A549 (cell line): ENCODE data around the gene OCSTAMP.

Experiments used
- CTCF ChIP-seq: fragments of >200 bp; sonication (Bioruptor Twin); formaldehyde crosslinking; IDR thresholded peaks from 3 replicates; pipeline ENCODE4 v1.5.1; 2016
- EP300 ChIP-seq, 2 experiments: fragments of >200 bp; sonication (Bioruptor Twin); formaldehyde crosslinking; IDR thresholded peaks; 2 replicates in 1 of 2; 3 replicates in 1 of 2; pipeline ENCODE4 v1.6.1; 2016 to 2017
- KDM1A ChIP-seq: fragments of 200-600 bp; sonication (generic); IDR thresholded peaks from 2 replicates; pipeline ENCODE4 v1.6.1; 2016; ENCODE audit warnings: low read depth, mild to moderate bottlenecking
- POLR2A ChIP-seq: IDR thresholded peaks from 2 replicates; pipeline ENCODE4 v1.6.1; 2012; ENCODE audit warnings: mild to moderate bottlenecking, low read length

- TF ChIP-seq CTCF: no peak
- no peak for TF ChIP-seq POLR2A
- no peak for TF ChIP-seq KDM1A
- no peak for TF ChIP-seq EP300 (IDR thresholded peaks at IDR 0.05)
Observed at GRCh38 chr20:46545077-46545826, 5.2 kb downstream of the OCSTAMP start.
